ENCODE data around the gene ARHGAP24. TPM values are rescaled to one million over a fixed set of nuclear protein-coding genes. Genes with fewer than 3 reads are reported as not detected.

Gene ARHGAP24
- total and polyA plus RNA-seq, 2 experiments from 2014 or later: 0.21 to 0.36 TPM

DNA sequence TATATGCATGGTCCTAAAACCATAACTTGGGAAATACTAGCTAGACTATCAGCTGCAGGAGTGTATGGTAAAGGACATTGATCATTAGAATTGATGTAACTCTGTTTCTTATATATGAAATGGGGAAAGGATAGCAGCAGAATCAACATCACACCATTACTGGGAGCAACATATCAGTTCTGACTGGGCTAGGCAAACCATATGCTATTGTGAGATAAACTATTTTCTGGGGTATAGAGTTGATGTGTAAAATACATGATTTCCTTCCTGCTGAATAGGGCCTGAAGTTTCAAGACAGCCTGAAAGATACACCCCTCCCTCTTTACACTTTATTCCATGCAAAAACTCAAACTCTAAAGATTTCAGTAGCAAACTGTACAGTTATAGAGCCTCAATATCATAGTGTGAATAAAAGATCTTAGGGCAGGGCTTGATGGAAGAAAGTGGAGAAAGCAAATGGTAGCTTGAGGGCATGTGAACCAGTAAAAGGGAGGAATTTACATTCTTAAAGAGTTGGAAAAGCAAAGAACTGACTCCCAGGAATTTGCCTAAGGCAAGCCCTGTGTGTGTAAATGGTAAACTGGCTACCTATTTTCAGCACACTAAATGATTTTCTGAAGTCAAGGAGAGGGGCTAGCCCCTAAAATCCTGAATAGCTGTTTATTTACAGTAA, 480.8 kb downstream of the ARHGAP24 start:
- H4K20me1 ChIP-seq (replicated peaks; ENCODE audit: insufficient read depth): no peaks in the 10 kb centered on the region
- H3K4me1 ChIP-seq (ENCODE audit: insufficient read depth): peaks cover 31% of the 10 kb centered on the region
- TF ChIP-seq EZH2 (IDR thresholded peaks at IDR 0.05; ENCODE audit: low read depth, unreplicated experiment) (no peak), EZH2phosphoT487 (IDR thresholded peaks at IDR 0.05; ENCODE audit: unreplicated experiment) (no peak), CREB1 (CRISPR knock-in tag; IDR thresholded peaks at IDR 0.05; ENCODE audit: low read depth) (no peak), POLR2AphosphoS5 (IDR thresholded peaks at IDR 0.05; ENCODE audit: low read depth) (no peak), JUNB (IDR thresholded peaks at IDR 0.05; ENCODE audit: unreplicated experiment) (no peak), ZNF331 (CRISPR knock-in tag; IDR thresholded peaks at IDR 0.05; ENCODE audit: low read depth) (no peak), NANOG (IDR thresholded peaks at IDR 0.05; ENCODE audit: borderline replicate concordance) (no peak), ZNF114 (CRISPR knock-in tag; IDR thresholded peaks at IDR 0.05) (no peak), STAT1 (IDR thresholded peaks at IDR 0.05; ENCODE audit: unreplicated experiment) (no peak)
- TF ChIP-seq, protein P1, sequence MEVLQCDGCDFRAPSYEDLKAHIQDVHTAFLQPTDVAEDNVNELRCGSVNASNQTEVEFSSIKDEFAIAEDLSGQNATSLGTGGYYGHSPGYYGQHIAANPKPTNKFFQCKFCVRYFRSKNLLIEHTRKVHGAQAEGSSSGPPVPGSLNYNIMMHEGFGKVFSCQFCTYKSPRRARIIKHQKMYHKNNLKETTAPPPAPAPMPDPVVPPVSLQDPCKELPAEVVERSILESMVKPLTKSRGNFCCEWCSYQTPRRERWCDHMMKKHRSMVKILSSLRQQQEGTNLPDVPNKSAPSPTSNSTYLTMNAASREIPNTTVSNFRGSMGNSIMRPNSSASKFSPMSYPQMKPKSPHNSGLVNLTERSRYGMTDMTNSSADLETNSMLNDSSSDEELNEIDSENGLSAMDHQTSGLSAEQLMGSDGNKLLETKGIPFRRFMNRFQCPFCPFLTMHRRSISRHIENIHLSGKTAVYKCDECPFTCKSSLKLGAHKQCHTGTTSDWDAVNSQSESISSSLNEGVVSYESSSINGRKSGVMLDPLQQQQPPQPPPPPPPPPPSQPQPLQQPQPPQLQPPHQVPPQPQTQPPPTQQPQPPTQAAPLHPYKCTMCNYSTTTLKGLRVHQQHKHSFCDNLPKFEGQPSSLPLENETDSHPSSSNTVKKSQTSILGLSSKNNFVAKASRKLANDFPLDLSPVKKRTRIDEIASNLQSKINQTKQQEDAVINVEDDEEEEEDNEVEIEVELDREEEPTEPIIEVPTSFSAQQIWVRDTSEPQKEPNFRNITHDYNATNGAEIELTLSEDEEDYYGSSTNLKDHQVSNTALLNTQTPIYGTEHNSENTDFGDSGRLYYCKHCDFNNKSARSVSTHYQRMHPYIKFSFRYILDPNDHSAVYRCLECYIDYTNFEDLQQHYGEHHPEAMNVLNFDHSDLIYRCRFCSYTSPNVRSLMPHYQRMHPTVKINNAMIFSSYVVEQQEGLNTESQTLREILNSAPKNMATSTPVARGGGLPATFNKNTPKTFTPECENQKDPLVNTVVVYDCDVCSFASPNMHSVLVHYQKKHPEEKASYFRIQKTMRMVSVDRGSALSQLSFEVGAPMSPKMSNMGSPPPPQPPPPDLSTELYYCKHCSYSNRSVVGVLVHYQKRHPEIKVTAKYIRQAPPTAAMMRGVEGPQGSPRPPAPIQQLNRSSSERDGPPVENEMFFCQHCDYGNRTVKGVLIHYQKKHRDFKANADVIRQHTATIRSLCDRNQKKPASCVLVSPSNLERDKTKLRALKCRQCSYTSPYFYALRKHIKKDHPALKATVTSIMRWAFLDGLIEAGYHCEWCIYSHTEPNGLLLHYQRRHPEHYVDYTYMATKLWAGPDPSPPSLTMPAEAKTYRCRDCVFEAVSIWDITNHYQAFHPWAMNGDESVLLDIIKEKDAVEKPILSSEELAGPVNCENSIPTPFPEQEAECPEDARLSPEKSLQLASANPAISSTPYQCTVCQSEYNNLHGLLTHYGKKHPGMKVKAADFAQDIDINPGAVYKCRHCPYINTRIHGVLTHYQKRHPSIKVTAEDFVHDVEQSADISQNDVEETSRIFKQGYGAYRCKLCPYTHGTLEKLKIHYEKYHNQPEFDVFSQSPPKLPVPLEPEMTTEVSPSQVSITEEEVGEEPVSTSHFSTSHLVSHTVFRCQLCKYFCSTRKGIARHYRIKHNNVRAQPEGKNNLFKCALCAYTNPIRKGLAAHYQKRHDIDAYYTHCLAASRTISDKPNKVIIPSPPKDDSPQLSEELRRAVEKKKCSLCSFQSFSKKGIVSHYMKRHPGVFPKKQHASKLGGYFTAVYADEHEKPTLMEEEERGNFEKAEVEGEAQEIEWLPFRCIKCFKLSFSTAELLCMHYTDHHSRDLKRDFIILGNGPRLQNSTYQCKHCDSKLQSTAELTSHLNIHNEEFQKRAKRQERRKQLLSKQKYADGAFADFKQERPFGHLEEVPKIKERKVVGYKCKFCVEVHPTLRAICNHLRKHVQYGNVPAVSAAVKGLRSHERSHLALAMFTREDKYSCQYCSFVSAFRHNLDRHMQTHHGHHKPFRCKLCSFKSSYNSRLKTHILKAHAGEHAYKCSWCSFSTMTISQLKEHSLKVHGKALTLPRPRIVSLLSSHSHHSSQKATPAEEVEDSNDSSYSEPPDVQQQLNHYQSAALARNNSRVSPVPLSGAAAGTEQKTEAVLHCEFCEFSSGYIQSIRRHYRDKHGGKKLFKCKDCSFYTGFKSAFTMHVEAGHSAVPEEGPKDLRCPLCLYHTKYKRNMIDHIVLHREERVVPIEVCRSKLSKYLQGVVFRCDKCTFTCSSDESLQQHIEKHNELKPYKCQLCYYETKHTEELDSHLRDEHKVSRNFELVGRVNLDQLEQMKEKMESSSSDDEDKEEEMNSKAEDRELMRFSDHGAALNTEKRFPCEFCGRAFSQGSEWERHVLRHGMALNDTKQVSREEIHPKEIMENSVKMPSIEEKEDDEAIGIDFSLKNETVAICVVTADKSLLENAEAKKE (CRISPR knock-in tag; IDR thresholded peaks at IDR 0.05): no peak
- TF ChIP-seq, protein P2, sequence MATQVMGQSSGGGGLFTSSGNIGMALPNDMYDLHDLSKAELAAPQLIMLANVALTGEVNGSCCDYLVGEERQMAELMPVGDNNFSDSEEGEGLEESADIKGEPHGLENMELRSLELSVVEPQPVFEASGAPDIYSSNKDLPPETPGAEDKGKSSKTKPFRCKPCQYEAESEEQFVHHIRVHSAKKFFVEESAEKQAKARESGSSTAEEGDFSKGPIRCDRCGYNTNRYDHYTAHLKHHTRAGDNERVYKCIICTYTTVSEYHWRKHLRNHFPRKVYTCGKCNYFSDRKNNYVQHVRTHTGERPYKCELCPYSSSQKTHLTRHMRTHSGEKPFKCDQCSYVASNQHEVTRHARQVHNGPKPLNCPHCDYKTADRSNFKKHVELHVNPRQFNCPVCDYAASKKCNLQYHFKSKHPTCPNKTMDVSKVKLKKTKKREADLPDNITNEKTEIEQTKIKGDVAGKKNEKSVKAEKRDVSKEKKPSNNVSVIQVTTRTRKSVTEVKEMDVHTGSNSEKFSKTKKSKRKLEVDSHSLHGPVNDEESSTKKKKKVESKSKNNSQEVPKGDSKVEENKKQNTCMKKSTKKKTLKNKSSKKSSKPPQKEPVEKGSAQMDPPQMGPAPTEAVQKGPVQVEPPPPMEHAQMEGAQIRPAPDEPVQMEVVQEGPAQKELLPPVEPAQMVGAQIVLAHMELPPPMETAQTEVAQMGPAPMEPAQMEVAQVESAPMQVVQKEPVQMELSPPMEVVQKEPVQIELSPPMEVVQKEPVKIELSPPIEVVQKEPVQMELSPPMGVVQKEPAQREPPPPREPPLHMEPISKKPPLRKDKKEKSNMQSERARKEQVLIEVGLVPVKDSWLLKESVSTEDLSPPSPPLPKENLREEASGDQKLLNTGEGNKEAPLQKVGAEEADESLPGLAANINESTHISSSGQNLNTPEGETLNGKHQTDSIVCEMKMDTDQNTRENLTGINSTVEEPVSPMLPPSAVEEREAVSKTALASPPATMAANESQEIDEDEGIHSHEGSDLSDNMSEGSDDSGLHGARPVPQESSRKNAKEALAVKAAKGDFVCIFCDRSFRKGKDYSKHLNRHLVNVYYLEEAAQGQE (IDR thresholded peaks at IDR 0.05; ENCODE audit: unreplicated experiment): no peak
- TF ChIP-seq, protein P3, sequence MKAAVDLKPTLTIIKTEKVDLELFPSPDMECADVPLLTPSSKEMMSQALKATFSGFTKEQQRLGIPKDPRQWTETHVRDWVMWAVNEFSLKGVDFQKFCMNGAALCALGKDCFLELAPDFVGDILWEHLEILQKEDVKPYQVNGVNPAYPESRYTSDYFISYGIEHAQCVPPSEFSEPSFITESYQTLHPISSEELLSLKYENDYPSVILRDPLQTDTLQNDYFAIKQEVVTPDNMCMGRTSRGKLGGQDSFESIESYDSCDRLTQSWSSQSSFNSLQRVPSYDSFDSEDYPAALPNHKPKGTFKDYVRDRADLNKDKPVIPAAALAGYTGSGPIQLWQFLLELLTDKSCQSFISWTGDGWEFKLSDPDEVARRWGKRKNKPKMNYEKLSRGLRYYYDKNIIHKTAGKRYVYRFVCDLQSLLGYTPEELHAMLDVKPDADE (IDR thresholded peaks at IDR 0.05): no peak
- TF ChIP-seq, protein P4, sequence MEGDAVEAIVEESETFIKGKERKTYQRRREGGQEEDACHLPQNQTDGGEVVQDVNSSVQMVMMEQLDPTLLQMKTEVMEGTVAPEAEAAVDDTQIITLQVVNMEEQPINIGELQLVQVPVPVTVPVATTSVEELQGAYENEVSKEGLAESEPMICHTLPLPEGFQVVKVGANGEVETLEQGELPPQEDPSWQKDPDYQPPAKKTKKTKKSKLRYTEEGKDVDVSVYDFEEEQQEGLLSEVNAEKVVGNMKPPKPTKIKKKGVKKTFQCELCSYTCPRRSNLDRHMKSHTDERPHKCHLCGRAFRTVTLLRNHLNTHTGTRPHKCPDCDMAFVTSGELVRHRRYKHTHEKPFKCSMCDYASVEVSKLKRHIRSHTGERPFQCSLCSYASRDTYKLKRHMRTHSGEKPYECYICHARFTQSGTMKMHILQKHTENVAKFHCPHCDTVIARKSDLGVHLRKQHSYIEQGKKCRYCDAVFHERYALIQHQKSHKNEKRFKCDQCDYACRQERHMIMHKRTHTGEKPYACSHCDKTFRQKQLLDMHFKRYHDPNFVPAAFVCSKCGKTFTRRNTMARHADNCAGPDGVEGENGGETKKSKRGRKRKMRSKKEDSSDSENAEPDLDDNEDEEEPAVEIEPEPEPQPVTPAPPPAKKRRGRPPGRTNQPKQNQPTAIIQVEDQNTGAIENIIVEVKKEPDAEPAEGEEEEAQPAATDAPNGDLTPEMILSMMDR (conservative IDR thresholded peaks at IDR 0.05; ENCODE audit: low read depth in 2 of 2): no peak
- no peaks in the 10 kb centered on the region for H3K36me3 ChIP-seq (ENCODE audit: insufficient read depth)
- Mint-ChIP-seq H3K36me3 (ENCODE audit: low read depth) (no peaks in the 10 kb centered on the region), H3K27me3 (ENCODE audit: insufficient read depth, low read depth, poor library complexity) (peaks cover 2% of the 10 kb centered on the region), H3K4me3 (no peak overlapping the region), H3K4me1 (peaks cover 16% of the 10 kb centered on the region), H3K27ac (no peak overlapping the region), H3K9me3 (no peaks in the 10 kb centered on the region)
- peaks cover 6% of the 10 kb centered on the region; the same call in 1 of the 2 replicates for H3K9me2 ChIP-seq (ENCODE audit: insufficient read depth)
- H3K27ac ChIP-seq (ENCODE audit: low read depth): peak overlapping the region; percentile 27
- no peaks in the 10 kb centered on the region for H3K79me2 ChIP-seq (replicated peaks; ENCODE audit: insufficient read depth)
- H3K4me3 ChIP-seq: no peak overlapping the region
- ATAC-seq: peak; percentile 75
- H3F3A ChIP-seq (replicated peaks; ENCODE audit: low read depth): no peaks in the 10 kb centered on the region
- H2AFZ ChIP-seq: peak overlapping the region; percentile 25; the same call in 1 of the 2 replicates
- H3K27me3 ChIP-seq (ENCODE audit: insufficient read depth): no peaks in the 10 kb centered on the region
- 0 out of 2 replicates have a peak overlapping the region, but pooled peaks have one; percentile 31 for H3K4me2 ChIP-seq
- peak; percentile 42 for DNase-seq (ENCODE audit: low spot score)
